Colon (tissue), 2 donors: Measurements from ENCODE around the gene LMO1.

Experiments
- FAIRE-seq: peaks from 2 replicates; lab custom pipeline; 2012; peaks lifted over from hg19 to GRCh38; lab: Jason Lieb, UNC
- donor health status: control.
- donor health status: control.

LMO1 gene

GRCh38 chr11:8204025-8204424 lies 59.7 kb downstream of the LMO1 start:
- FAIRE-seq, result no peak

GRCh38 chr11:8203414-8203715 lies 60.3 kb downstream of the LMO1 start:
- FAIRE-seq, result no peak

GRCh38 chr11:8202516-8203413 lies 60.9 kb downstream of the LMO1 start:
- no peak for FAIRE-seq

- no peak for FAIRE-seq
Observed at GRCh38 chr11:8201644-8202365, 61.9 kb downstream of the LMO1 start.

- FAIRE-seq, result no peak
Observed at GRCh38 chr11:8199676-8200075, 64.0 kb downstream of the LMO1 start.

GRCh38 chr11:8196749-8197148 lies 66.9 kb downstream of the LMO1 start:
- FAIRE-seq, result no peak

- no peak for FAIRE-seq
Observed at GRCh38 chr11:8194956-8195355, 68.7 kb downstream of the LMO1 start.

- FAIRE-seq, result no peak
Observed at GRCh38 chr11:8192896-8193209, 70.8 kb downstream of the LMO1 start.

- FAIRE-seq, result no peak
Observed at GRCh38 chr11:8192016-8192895, 71.4 kb downstream of the LMO1 start.

GRCh38 chr11:8190431-8190830 lies 73.2 kb downstream of the LMO1 start:
- no peak for FAIRE-seq

GRCh38 chr11:8186429-8186828 lies 77.2 kb downstream of the LMO1 start:
- no peak for FAIRE-seq

GRCh38 chr11:8183111-8183510 lies 80.6 kb downstream of the LMO1 start:
- FAIRE-seq, result no peak

GRCh38 chr11:8180469-8180868 lies 83.2 kb downstream of the LMO1 start:
- no peak for FAIRE-seq

- no peak for FAIRE-seq
Observed at GRCh38 chr11:8178297-8178696, 85.4 kb downstream of the LMO1 start.

GRCh38 chr11:8177136-8177535 lies 86.5 kb downstream of the LMO1 start:
- no peak for FAIRE-seq
